HG03139 (cell line): Measurements from ENCODE around the gene HECA.
A peak's percentile ranks its signal among the peaks of the same experiment; 100 is the strongest.
"Not testable (repeated sequence)": the region's sequence is repeated elsewhere in the genome, so short reads cannot be mapped to it uniquely, and the experiment has no call there.

Experiments used
- ATAC-seq: cut with Tn5 transposase; IDR thresholded peaks from one replicate; pipeline ENCODE4 v1.9.1; 2021; ENCODE audit not compliant: unreplicated experiment

Gene HECA

DNA sequence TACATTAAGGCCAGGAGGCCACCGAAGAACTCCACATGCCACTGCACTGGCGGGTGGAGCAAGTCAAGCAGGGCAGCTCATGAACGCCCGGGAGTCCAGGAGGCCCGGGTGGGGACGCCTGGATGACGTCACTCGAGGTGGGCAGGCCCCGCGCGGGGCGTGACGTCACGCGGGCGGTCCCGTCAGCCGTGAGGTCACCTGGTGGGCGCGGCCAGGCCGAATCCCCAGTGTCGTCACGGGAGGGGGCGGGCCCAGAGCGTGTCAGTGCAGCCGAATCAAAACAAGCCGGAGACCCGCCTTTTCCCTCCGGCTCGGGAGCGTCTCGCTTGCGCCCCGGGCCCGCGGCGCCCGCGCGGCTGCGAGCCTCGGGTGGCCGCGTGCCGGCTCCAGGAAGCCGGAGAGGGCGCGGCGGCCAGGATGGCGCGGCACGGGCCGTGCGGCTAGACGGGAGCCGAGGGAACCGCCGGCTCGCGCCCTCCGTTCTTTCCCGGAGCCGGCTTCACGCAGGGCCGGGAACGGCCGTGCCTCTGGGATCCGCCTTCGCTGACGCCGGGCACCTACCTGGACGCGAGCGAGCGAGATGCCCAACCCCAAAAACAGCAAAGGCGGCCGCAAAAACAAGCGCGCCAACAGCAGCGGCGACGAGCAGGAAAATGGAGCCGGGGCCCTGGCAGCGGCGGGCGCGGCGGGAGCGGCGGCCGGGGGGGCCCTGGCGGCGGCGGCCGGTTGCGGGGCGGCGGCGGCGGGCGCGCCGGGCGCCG is at the start of gene HECA:
HECA (plus strand) TSS at position 264 of the 761 bp plus-strand sequence; CDS start at position 581, 317 bp downstream.
- peak; percentile 78 for ATAC-seq

DNA sequence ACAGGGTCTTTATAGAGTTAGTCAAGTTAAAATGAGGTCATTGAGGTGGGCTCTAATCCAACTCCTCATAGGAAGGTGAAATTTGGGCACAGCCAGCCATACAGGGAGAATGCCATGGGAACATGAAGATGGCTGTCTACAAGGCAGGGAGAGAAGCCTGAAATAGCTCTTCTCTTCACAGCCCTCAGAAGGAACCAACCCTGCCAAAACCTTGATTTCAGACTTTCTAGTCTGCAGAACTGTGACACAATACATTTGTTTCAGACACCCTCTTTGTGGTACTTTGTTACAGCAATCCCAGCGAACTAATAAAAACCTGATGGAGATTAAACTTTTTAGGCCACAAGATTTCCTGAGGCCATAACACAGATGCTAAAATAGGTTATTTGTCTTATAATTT is 43.1 kb upstream of the HECA start:
- ATAC-seq, result no peak

DNA sequence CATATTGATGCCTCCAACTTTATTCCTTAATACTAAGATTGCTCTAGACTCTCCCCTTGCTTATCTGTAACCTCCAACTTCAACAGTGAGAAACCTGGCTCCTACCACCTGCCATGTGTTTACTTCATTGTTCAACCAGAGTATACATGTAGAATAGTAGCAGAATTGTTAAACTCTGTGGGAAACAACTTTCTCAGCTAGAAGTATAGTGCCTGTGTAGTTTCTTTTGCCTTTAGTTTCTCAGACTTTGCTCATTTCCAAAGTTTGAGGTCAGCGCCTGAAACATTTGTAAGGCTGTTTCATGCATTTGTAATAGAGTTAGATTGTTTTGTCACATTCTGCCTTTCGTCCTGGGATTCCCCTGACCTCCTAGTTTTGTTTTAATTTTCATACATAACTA is 34.9 kb upstream of the HECA start:
- peak; percentile 61 for ATAC-seq

- ATAC-seq, result no peak
Measured at GRCh38 chr6:139107051-139107450, 27.8 kb upstream of the HECA start.

GRCh38 chr6:139108378-139108777 is 26.5 kb upstream of the HECA start:
- ATAC-seq, result no peak

DNA sequence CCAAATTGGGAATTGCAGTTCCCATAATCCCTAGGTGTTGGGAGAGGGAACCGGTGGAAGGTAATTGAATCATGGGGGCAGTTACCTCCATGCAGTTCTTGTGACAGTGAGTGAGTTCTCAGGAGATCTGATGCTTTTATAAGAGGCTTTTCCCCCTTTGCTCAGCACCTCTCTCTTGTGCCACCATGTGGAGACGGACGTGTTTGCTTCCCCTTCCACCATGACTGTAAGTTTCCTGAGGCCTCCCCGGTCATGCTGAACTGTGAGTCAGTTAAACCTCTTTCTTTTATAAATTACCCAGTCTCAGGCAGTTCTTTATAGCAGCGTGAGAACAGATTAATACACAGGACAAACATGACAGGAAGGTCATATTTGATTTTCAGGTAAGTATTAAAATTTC is 25.3 kb upstream of the HECA start:
- ATAC-seq, result no peak

- ATAC-seq, result no peak
Measured at GRCh38 chr6:139112146-139112545, 22.7 kb upstream of the HECA start.

- ATAC-seq, result no peak
Measured at GRCh38 chr6:139112561-139112960, 22.3 kb upstream of the HECA start.

DNA sequence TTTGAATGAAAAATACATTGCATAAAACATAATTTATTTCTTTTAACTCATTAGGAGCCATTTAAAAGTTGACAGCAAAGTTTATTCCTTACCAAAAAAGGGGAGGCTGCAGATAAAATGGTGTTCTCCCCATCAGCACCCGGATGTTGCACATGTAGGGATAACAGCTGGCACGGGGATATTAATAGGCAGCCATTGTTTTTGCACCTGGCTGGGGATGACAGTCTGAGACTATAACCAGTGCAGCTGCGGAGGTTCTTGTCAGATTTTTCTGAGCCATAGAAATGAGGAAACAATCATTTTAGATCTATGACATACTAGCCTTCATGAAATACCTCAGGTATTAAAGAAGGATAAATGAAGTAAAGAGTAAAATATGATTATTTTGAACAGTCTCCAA is 20.1 kb upstream of the HECA start:
- no peak for ATAC-seq

- no peak for ATAC-seq
Measured at GRCh38 chr6:139115989-139116758, 18.7 kb upstream of the HECA start.

GRCh38 chr6:139117734-139118133 is 17.1 kb upstream of the HECA start:
- ATAC-seq, result no peak

- ATAC-seq, result no peak
Measured at GRCh38 chr6:139119552-139119951, 15.3 kb upstream of the HECA start.

DNA sequence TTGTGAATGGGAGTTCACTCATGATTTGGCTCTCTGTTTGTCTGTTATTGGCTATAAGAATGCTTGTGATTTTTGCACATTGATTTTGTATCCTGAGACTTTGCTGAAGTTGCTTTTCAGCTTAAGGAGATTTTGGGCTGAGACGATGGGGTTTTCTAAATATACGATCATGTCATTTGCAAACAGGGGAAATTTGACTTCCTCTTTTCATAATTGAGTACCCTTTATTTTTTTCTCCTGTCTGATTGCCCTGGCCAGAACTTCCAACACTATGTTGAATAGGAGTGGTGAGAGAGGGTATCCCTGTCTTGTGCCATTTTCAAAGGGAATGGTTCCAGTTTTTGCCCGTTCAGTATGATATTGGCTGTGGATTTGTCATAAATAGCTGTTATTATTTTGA is 12.1 kb upstream of the HECA start:
- not testable (repeated sequence) for ATAC-seq

- ATAC-seq, result peak; percentile 100
Measured at GRCh38 chr6:139124887-139125672, 9.8 kb upstream of the HECA start.

GRCh38 chr6:139126255-139126654 is 8.6 kb upstream of the HECA start:
- ATAC-seq, result no peak

- ATAC-seq, result no peak
Measured at GRCh38 chr6:139126931-139127330, 7.9 kb upstream of the HECA start.

GRCh38 chr6:139129284-139129683 is 5.6 kb upstream of the HECA start:
- no peak for ATAC-seq

DNA sequence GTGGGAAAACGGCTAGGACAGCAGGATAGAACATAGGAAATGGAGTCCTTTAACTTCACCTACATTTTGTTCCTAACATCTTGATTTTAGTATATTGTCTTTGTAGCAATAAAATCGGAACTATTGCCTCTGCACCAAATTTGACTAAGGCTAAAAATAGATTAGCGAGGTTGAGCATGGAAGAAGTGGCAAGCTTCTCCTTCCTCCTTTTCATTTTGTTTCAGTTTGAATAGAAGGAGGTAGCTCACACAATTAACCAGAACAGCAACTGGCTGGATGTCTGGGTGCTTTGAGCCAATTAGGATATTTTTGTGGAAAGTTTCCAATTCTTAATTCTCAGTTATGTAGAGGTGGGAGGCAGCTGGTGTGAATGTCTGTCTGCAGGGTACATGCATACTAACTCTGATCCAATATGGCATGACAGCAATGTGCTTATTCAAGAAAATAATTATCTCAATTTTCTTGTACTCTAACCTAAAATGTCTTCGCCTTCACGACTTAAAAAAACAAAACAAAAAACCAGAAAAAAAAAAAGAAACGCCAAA is 3.1 kb upstream of the HECA start:
- no peak for ATAC-seq

GRCh38 chr6:139133262-139134063 is 1.4 kb upstream of the HECA start:
- no peak for ATAC-seq

DNA sequence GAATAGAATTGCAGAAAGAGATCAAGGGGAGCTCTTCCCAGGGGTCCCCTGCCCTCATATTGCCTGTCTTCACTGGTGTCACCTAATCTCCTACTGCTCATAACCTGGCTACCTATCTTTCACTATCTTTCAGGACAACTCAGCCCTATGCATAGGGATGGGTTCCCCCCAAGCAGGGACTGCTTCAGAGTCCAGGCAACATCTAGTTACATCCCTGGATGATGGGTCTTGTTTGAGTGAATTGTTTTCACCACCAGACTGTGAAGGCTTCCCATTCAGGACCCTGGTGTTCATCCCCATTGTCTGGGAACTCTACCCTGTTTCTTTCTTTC is 850 bp upstream of the HECA start:
- ATAC-seq, result no peak
